Thoracic aorta (tissue), 2 donors: ENCODE data around the gene PARP15. TPM values are rescaled to one million over a fixed set of nuclear protein-coding genes. Genes with fewer than 3 reads are reported as not detected.
"Not testable (repeated sequence)": the region's sequence is repeated elsewhere in the genome, so short reads cannot be mapped to it uniquely, and the experiment has no call there.

Source experiments
- ATAC-seq: fragments of 150-250 bp; one replicate; pipeline ENCODE4 v1.8.0; 2017; ENCODE audit warnings: low read depth; ENCODE audit not compliant: insufficient number of reproducible peaks, low FRiP score
- DNase-seq: peaks from one replicate; pipeline ENCODE4 v3.0.0-alpha.2; 2020; ENCODE audit warnings: low spot score
- H3K27ac ChIP-seq, 2 donors: fragments of 200-600 bp; sonication (generic); 1 replicate in 1 of 2; 2 replicates in 1 of 2; pipeline ENCODE4 v1.5.1; 2016; ENCODE audit warnings: mild to moderate bottlenecking in 2 of 2, moderate library complexity in 2 of 2
- H3K27me3 ChIP-seq: fragments of 200-600 bp; sonication (generic); replicated peaks from 2 replicates; pipeline ENCODE4 v1.6.0; 2016; ENCODE audit warnings: mild to moderate bottlenecking; ENCODE audit not compliant: insufficient read depth
- H3K36me3 ChIP-seq: fragments of 200-600 bp; sonication (generic); one replicate; pipeline ENCODE4 v1.5.1; 2016
- H3K4me1 ChIP-seq, 2 donors: fragments of 200-600 bp; sonication (generic); 1 replicate in 1 of 2; 2 replicates in 1 of 2; pipeline versions ENCODE4 v1.5.1 to v1.6.0; 2016; ENCODE audit warnings: low read depth in 2 of 2, mild to moderate bottlenecking in 1 of 2; ENCODE audit not compliant: control insufficient read depth in 1 of 2
- H3K4me3 ChIP-seq: fragments of 200-600 bp; sonication (generic); 2 replicates; pipeline ENCODE4 v1.5.1; 2016; ENCODE audit warnings: mild to moderate bottlenecking
- H3K9me3 ChIP-seq: fragments of 200-600 bp; sonication (generic); 2 replicates; pipeline ENCODE4 v1.5.1; 2016
- CTCF ChIP-seq: fragments of 200-600 bp; sonication (generic); IDR thresholded peaks from one replicate; pipeline ENCODE4 v1.5.1; 2019; ENCODE audit warnings: antibody characterized with exemption
- total RNA-seq, 2 donors: library from RNA; depleted of rRNA; stranded (reverse); fragments of >200 nt; gene quantifications; one replicate each; pipeline versions ENCODE4 v1.1.0 to v1.2.3, GENCODE V29; 2016

Gene PARP15
- total RNA-seq, 2 donors from 2014 or later, result 4.0 to 4.1 TPM

- ATAC-seq, result no peak
- no peak for TF ChIP-seq CTCF
- DNase-seq, result no peak
Measured at GRCh38 chr3:122646146-122646988, 68.9 kb downstream of the PARP15 start.

DNA sequence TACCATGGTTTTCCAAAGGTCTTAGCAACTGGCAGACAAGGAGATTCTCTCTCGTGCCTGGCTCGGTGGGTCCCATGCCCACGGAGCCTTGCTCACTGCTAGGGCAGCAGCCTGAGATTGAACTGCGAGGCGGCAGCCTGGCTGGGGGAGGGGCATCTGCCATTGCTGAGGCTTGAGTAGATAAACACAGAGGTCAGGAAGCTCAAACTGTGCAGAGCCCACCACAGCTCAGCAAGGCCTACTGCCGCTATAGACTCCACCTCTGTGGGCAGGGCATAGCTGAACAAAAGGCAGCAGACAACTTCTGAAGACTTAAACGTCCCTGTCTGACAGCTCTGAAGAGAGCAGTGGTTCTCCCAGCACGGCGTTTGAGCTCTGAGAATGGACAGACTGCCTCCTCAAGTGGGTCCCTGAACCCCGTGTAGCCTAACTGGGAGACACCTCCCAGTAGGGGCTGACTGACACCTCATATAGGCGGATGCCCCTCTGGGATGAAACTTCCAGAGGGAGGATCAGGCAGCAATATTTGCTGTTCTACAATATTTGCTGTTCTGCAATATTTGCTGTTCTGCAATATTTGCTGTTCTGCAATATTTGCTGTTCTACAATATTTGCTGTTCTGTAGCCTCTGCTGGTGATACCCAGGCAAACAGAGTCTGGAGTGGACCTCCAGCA, 73.9 kb downstream of the PARP15 start:
- not testable (repeated sequence) for ATAC-seq, H3K4me3 ChIP-seq, H3K9me3 ChIP-seq, H3K27ac ChIP-seq, H3K27me3 ChIP-seq, H3K36me3 ChIP-seq, H3K4me1 ChIP-seq, DNase-seq

More at GRCh38 chr3:122646146-122646988, 68.9 kb downstream of the PARP15 start:
- H3K36me3 ChIP-seq, result no peaks in the 10 kb centered on the region
- no peak overlapping the region for H3K27ac ChIP-seq
- H3K4me1 ChIP-seq, result no peaks in the 10 kb centered on the region
- no peaks in the 10 kb centered on the region for H3K9me3 ChIP-seq
- no peak overlapping the region for H3K4me3 ChIP-seq
- no peaks in the 10 kb centered on the region for H3K27me3 ChIP-seq

- not testable (repeated sequence) for H3K9me3 ChIP-seq, H3K4me1 ChIP-seq, DNase-seq, H3K4me3 ChIP-seq, ATAC-seq, H3K27ac ChIP-seq, H3K27me3 ChIP-seq, H3K36me3 ChIP-seq
Measured at GRCh38 chr3:122651962-122652361, 74.5 kb downstream of the PARP15 start.

GRCh38 chr3:122658336-122658735, 80.9 kb downstream of the PARP15 start:
- ATAC-seq, H3K36me3 ChIP-seq, H3K9me3 ChIP-seq, H3K27me3 ChIP-seq, DNase-seq, H3K27ac ChIP-seq, H3K4me1 ChIP-seq, H3K4me3 ChIP-seq: not testable (repeated sequence)

- Histone ChIP-seq H3K27ac (no peak overlapping the region), H3K4me1 (no peaks in the 10 kb centered on the region), H3K36me3 (no peaks in the 10 kb centered on the region), H3K27me3 (no peaks in the 10 kb centered on the region), H3K4me3 (no peak overlapping the region), H3K9me3 (no peaks in the 10 kb centered on the region)
- DNase-seq (no peak), ATAC-seq (no peak)
- no peak for TF ChIP-seq CTCF
Measured at GRCh38 chr3:122660297-122660974, 83.0 kb downstream of the PARP15 start.

DNA sequence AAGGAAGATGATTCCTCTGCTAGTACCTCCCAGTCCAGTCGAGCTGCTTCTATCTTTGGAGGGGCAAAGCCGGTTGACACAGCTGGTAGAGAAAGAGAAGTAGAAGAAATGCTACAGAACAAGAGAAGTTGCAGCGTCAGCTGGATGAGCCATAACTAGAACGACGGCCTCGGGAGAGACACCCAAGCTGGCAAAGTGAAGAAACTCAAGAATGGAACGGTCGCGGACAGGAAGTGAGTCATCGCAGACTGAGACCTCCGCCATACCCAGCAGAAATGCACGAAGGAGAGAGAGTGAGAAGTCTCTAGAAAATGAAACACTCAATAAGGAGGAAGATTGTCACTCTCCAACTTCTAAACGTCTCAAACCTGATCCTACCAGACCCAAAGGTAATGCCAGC, 84.2 kb downstream of the PARP15 start:
- H3K36me3 ChIP-seq, result no peaks in the 10 kb centered on the region
- DNase-seq (no peak), ATAC-seq (no peak)
- no peaks in the 10 kb centered on the region for H3K9me3 ChIP-seq
- TF ChIP-seq CTCF, result no peak
- H3K4me1 ChIP-seq, result no peaks in the 10 kb centered on the region
- H3K4me3 ChIP-seq, result no peak overlapping the region
- no peaks in the 10 kb centered on the region for H3K27me3 ChIP-seq
- no peak overlapping the region for H3K27ac ChIP-seq
